Adrenal gland (tissue), 5 donors: ENCODE measurements around the gene IL1RL1.

Experiments used
- CTCF ChIP-seq, 6 experiments: fragments of 450-650 bp in 4 of 6; fragments of 200-600 bp in 2 of 6; sonication (generic) in 1 of 6; IDR thresholded peaks; 1 replicate in 5 of 6; 2 replicates in 1 of 6; pipeline versions ENCODE4 v1.5.1 to v1.8.0; 2016 to 2021; ENCODE audit warnings: antibody characterized with exemption in 6 of 6, mild to moderate bottlenecking in 2 of 6, moderate library complexity in 1 of 6
- POLR2A ChIP-seq, 2 donors: fragments of 450-650 bp; IDR thresholded peaks; one replicate each; pipeline ENCODE4 v1.6.1; 2017; ENCODE audit warnings: antibody characterized with exemption in 2 of 2, mild to moderate bottlenecking in 2 of 2, moderate library complexity in 1 of 2
- donor health status: DM: no; HTN: no; CAD: no.

- TF ChIP-seq CTCF (IDR thresholded peaks at IDR 0.05) (peak; percentile 43 to 87 (median 68)), POLR2A (IDR thresholded peaks at IDR 0.05) (peak in 1 of 2 donors; percentile 21)
These were observed 44.4 kb downstream of the IL1RL1 start, which contains the start of gene IL18R1 for GRCh38 chr2:102355526-102356380.
